PC-3 (cell line): Measurements from ENCODE around the gene MGAT5. TPM values are rescaled to one million over a fixed set of nuclear protein-coding genes. Genes with fewer than 3 reads are reported as not detected.
"Not testable (repeated sequence)": the region's sequence is repeated elsewhere in the genome, so short reads cannot be mapped to it uniquely, and the experiment has no call there.

ENCODE experiments used
- ATAC-seq: fragments of 200-7000 bp; cut with Tn5 transposase; 2 replicates; pipeline ENCODE4 v1.9.1; 2020; ENCODE audit warnings: mild to moderate bottlenecking, moderate library complexity
- BruUV-seq: library from RNA; stranded (reverse); fragments of 400-500 nt; replicated peaks from 2 replicates; lab custom pipeline; 2021; lab: Mats Ljungman, UMichigan
- CTCF ChIA-PET: fragments of 300-600 bp; sonication (Branson Sonifier 250); formaldehyde crosslinking; loops from one replicate; lab custom pipeline; 2022; ENCODE audit warnings: antibody characterized with exemption; lab: Charles Lee
- POLR2A ChIA-PET: fragments of 300-600 bp; sonication (Branson Sonifier 250); formaldehyde crosslinking; loops from one replicate; lab custom pipeline; 2022; ENCODE audit warnings: antibody characterized with exemption; ENCODE audit not compliant: unreplicated experiment; lab: Charles Lee
- DNase-seq: peaks from one replicate; pipeline ENCODE4 v3.0.0-alpha.2; 2015
- H2AFZ ChIP-seq: fragments of 300-600 bp; sonication (generic); 2 replicates; pipeline ENCODE4 v1.6.0; 2016; ENCODE audit warnings: antibody characterized with exemption, low read length
- H3F3A ChIP-seq: fragments of 300-600 bp; sonication (generic); one replicate; pipeline ENCODE4 v1.6.0; 2017; ENCODE audit warnings: antibody characterized with exemption, low read length, control low read depth, mild to moderate bottlenecking; ENCODE audit not compliant: unreplicated experiment
- H3K27ac ChIP-seq: fragments of 300-600 bp; sonication (generic); 2 replicates; pipeline ENCODE4 v1.5.1; 2016; ENCODE audit warnings: mild to moderate bottlenecking, low read length
- H3K27me3 ChIP-seq: fragments of 300-600 bp; sonication (generic); 2 replicates; pipeline ENCODE4 v1.6.1; 2016; ENCODE audit warnings: low read length, mixed read lengths
- H3K36me3 ChIP-seq: fragments of 300-600 bp; sonication (generic); 2 replicates; pipeline ENCODE4 v1.6.1; 2016; ENCODE audit warnings: low read depth, mixed run types, low read length, mixed read lengths
- H3K4me1 ChIP-seq: fragments of 300-600 bp; sonication (generic); 2 replicates; pipeline ENCODE4 v1.5.1; 2016; ENCODE audit warnings: low read length; ENCODE audit not compliant: insufficient read depth
- H3K4me2 ChIP-seq: fragments of 300-600 bp; sonication (generic); 2 replicates; pipeline ENCODE4 v1.6.0; 2016; ENCODE audit warnings: low read length
- H3K4me3 ChIP-seq: fragments of 300-600 bp; sonication (generic); 2 replicates; pipeline ENCODE4 v1.5.1; 2016; ENCODE audit warnings: mild to moderate bottlenecking, low read length, mixed read lengths
- H3K79me2 ChIP-seq: fragments of 300-600 bp; sonication (generic); 2 replicates; pipeline ENCODE4 v1.6.1; 2017; ENCODE audit warnings: low read length, mixed read lengths
- H3K9ac ChIP-seq: fragments of 300-600 bp; sonication (generic); 2 replicates; pipeline ENCODE4 v1.6.0; 2016; ENCODE audit warnings: mild to moderate bottlenecking, low read length
- H3K9me2 ChIP-seq: fragments of 300-600 bp; sonication (generic); replicated peaks from 2 replicates; pipeline ENCODE4 v1.6.1; 2016; ENCODE audit warnings: mixed run types, low read length, mixed read lengths
- H3K9me3 ChIP-seq: fragments of 300-600 bp; sonication (generic); 2 replicates; pipeline ENCODE4 v1.6.1; 2016; ENCODE audit warnings: low read length, mixed read lengths
- H4K20me1 ChIP-seq: fragments of 300-600 bp; sonication (generic); 2 replicates; pipeline ENCODE4 v1.6.1; 2016; ENCODE audit warnings: low read length, mixed read lengths
- EZH2 ChIP-seq: fragments of 300-600 bp; sonication (generic); IDR thresholded peaks from one replicate; pipeline ENCODE4 v1.6.1; 2017; ENCODE audit warnings: antibody characterized with exemption, mild to moderate bottlenecking, low read length; ENCODE audit not compliant: unreplicated experiment
- EZH2phosphoT487 ChIP-seq: fragments of 300-600 bp; sonication (generic); IDR thresholded peaks from 2 replicates; pipeline ENCODE4 v1.6.1; 2018; ENCODE audit warnings: mild to moderate bottlenecking, antibody characterized with exemption, low read length, borderline replicate concordance
- intact Hi-C: fragments of 100-400 bp; cut with micrococcal nuclease; formaldehyde crosslinking; loops from 2 replicates; pipeline ENCODE4 v1.9.0; 2023
- total RNA-seq: library from RNA; depleted of rRNA; stranded (reverse); fragments of >200 nt; gene quantifications from 2 replicates; pipeline ENCODE4 v1.2.3, GENCODE V29; 2014
- TF ChIP-seq, protein P1 (sequence below): fragments of 300-600 bp; sonication (generic); conservative IDR thresholded peaks from 2 replicates; pipeline ENCODE4 v1.5.1; 2017; ENCODE audit warnings: antibody characterized with exemption, low read depth, mild to moderate bottlenecking, low read length

The MGAT5 gene
- total RNA-seq, 1 experiment from 2014 or later: 33.8 TPM

DNA sequence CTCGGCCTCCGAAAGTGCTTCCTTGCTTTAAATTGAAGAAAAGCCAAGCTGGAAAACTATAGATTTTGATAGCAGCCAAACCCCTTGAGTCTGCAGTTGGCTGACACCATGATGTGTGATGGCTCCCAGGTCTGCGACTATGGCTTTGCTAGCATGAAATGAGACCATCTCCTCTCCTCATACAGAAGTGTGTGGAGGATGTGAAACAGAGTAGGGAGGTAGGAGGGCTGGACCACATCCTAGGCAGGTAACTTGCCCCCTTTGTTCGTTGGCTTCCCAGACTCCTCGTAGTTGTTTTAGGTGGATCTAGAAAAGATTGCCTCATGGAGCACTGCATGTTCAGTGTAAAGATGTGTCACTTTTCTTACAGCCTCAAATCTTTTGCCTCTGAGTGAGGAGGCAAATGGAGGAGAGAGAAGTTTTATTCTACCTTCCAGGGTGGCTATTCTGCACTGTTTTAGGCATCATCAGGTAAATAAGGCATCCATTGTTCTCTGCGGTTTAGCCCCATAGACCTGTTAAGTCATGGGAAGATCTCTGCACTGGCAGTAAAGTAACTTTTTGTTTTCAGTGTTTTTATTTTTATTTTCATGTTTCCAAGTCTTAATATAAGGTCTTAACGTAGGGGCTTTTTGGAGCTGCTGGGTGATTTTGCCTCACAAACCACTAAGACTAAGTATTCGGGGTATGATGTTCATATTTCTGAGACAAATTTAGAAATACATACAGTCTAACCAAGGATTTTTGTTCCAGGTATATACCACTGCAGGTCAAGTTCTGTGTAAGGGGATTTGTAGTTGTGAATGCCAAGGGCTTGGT, 40.1 kb downstream of the MGAT5 start:
- H3K9me3 ChIP-seq: no peaks in the 10 kb centered on the region
- ChIA-PET CTCF (no interaction called here), POLR2A (no interaction called here)
- H3F3A ChIP-seq: no peaks in the 10 kb centered on the region
- H3K36me3 ChIP-seq: no peaks in the 10 kb centered on the region
- TF ChIP-seq EZH2phosphoT487: no peak
- TF ChIP-seq, protein P1, sequence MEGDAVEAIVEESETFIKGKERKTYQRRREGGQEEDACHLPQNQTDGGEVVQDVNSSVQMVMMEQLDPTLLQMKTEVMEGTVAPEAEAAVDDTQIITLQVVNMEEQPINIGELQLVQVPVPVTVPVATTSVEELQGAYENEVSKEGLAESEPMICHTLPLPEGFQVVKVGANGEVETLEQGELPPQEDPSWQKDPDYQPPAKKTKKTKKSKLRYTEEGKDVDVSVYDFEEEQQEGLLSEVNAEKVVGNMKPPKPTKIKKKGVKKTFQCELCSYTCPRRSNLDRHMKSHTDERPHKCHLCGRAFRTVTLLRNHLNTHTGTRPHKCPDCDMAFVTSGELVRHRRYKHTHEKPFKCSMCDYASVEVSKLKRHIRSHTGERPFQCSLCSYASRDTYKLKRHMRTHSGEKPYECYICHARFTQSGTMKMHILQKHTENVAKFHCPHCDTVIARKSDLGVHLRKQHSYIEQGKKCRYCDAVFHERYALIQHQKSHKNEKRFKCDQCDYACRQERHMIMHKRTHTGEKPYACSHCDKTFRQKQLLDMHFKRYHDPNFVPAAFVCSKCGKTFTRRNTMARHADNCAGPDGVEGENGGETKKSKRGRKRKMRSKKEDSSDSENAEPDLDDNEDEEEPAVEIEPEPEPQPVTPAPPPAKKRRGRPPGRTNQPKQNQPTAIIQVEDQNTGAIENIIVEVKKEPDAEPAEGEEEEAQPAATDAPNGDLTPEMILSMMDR: no peak
- TF ChIP-seq EZH2: no peak
- no peak overlapping the region for H3K9ac ChIP-seq
- no peak overlapping the region for H2AFZ ChIP-seq
- no TSS peak for BruUV-seq
- no peaks in the 10 kb centered on the region for H3K9me2 ChIP-seq
- ATAC-seq (no peak), DNase-seq (no peak)
- H3K27me3 ChIP-seq: no peaks in the 10 kb centered on the region
- H3K4me1 ChIP-seq: 0 out of 2 replicates have a peak, but pooled peaks cover 5% of the 10 kb centered on the region
- H3K4me3 ChIP-seq: no peak overlapping the region
- H3K4me2 ChIP-seq: no peak overlapping the region
- intact Hi-C loops: no loop called here
- no peaks in the 10 kb centered on the region for H4K20me1 ChIP-seq
- H3K79me2 ChIP-seq: 0 out of 2 replicates have a peak, but pooled peaks cover 2% of the 10 kb centered on the region
- no peak overlapping the region for H3K27ac ChIP-seq

DNA sequence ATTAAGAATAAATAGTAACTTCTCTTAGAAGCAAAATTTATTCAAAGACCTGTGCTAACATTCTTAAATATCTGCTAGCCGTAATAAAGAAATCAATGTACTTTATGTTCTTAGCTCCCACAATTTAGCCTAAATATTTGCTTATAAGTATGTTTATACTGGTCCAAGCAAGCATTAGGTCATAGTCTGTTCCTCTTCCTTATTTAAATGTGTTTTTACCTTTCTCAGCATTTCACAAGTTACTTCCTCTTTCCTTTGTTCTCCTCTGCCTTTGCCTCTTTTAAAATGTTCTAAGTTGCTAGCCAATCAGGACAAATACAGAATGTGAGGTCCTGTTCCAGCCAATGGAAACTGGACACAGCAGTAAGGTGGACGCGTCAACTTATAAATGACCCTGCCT, 40.7 kb downstream of the MGAT5 start:
- H3K79me2 ChIP-seq, H3K9me3 ChIP-seq, DNase-seq, BruUV-seq, ATAC-seq, H3K4me1 ChIP-seq, H3K4me2 ChIP-seq, H3K4me3 ChIP-seq, intact Hi-C loops, H3K27me3 ChIP-seq, H4K20me1 ChIP-seq, H3F3A ChIP-seq, H2AFZ ChIP-seq, H3K9me2 ChIP-seq, CTCF ChIA-PET, H3K36me3 ChIP-seq, POLR2A ChIA-PET, H3K9ac ChIP-seq, H3K27ac ChIP-seq: not testable (repeated sequence)

DNA sequence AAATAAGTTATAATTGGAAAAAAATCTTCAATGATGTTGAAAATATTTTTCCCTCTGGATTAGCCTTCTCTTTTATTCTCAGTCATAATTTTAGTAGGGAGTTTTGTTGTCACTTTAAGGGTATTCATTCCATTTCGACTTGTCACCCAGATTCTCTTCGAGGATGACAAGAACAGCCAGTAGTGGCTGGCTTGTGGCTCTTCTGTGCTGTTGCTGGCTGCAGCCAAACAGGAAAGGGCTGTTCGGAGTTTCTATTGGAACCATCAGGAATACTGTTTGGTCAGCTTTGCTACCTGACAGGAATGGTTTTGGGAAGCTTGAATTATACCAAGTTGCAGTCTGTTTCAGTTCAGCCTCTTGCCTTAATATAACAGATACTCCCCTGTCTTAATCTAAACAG, 41.6 kb downstream of the MGAT5 start:
- intact Hi-C loops: no loop called here
- no peak overlapping the region for H3K4me3 ChIP-seq
- no peak overlapping the region for H3K27ac ChIP-seq
- H4K20me1 ChIP-seq: no peaks in the 10 kb centered on the region
- H3K9ac ChIP-seq: no peak overlapping the region
- H3K36me3 ChIP-seq: no peaks in the 10 kb centered on the region
- TF ChIP-seq EZH2 (no peak), EZH2phosphoT487 (no peak)
- TF ChIP-seq, protein P1: no peak
- H3K9me3 ChIP-seq: no peaks in the 10 kb centered on the region
- H3K9me2 ChIP-seq: no peaks in the 10 kb centered on the region
- ATAC-seq (no peak), DNase-seq (no peak)
- H3K79me2 ChIP-seq: 0 out of 2 replicates have a peak, but pooled peaks cover 2% of the 10 kb centered on the region
- ChIA-PET CTCF (no interaction called here), POLR2A (no interaction called here)
- no peak overlapping the region for H3K4me2 ChIP-seq
- 0 out of 2 replicates have a peak, but pooled peaks cover 5% of the 10 kb centered on the region for H3K4me1 ChIP-seq
- H2AFZ ChIP-seq: no peak overlapping the region
- H3K27me3 ChIP-seq: no peaks in the 10 kb centered on the region
- no peaks in the 10 kb centered on the region for H3F3A ChIP-seq
- no TSS peak for BruUV-seq
